Subcutaneous adipose tissue (tissue), 4 donors: ENCODE measurements around the gene INPP5A. TPM values are rescaled to one million over a fixed set of nuclear protein-coding genes. Genes with fewer than 3 reads are reported as not detected.

Experiments used
- CTCF ChIP-seq: fragments of 450-650 bp; IDR thresholded peaks from one replicate; pipeline ENCODE4 v1.5.1; 2016; ENCODE audit warnings: low read depth, mild to moderate bottlenecking, control low read depth, antibody characterized with exemption, moderate library complexity
- total RNA-seq, 4 donors: library from RNA; depleted of rRNA; stranded (reverse); fragments of >200 nt; gene quantifications; one replicate each; pipeline ENCODE4 v1.1.0, GENCODE V29; 2016

INPP5A gene
- total RNA-seq, 4 donors from 2014 or later, result 23.1 to 34.1 (median 31.6) TPM

DNA sequence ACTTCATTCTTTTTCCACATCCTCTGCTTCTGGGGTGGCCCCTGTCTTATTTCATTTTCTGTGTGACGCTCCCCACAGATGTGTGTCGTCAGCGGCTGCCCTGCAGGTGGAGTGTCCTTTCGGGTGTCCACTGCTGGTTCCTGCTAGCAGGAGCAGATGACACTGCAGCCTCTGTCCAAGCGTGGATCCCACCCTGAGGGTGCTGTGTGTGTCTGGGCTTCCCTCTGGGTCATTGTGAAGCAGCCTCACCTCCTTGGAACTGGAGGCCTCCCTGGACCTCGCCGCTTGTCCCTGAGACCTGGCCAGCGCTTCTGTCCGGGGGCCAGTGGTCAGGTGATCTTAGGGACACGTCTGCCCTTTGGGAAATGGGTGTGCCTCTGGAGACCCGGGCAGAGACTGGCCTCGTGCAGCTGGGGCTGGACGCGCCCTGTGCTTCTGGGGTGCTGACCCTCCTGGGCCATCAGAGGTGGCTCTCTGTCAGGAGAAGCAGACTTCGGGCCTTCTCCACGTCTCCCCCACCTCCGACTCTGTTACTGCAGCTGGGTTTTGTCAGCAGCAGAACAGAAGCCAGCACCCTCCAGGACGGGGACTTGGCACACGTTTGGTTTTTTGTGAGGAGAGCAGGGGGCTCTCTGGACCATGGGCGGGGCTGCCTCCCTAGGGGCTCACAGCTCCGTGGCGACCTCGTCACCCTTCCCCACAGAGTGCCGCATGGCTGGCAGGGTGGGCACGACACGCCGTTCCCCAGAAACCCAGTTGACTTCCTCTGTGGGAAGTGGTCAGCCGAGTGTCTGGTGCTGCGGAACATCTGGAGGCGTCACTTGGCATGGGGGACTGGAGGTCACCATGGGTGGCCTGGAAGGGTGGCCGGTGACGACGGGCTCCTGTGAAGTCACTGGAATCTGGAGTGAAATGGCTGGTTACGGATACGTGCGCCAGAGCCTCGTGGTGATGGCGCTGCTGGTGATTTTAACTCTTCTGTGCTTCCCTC lies 48.4 kb downstream of the INPP5A start:
- no peak for TF ChIP-seq CTCF

DNA sequence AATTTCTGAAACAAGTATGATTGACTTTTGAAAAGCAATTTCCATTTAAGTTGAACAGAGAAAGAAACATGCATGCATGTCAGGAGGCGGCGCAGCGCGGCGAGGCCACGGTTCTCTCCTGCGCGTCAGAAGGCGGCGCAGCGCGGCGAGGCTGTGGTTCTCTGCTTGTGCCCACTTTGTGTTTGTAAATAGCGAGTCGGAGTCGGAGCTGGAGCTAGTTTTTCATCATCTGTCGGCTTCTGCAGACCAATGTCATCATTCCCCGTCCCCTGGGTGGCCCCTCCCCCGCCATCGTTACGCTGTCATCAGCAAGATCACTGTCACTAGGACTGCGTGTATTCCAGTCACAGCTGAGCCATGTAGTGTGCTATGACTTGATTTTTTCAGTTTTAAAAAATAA lies 49.2 kb downstream of the INPP5A start:
- no peak for TF ChIP-seq CTCF

DNA sequence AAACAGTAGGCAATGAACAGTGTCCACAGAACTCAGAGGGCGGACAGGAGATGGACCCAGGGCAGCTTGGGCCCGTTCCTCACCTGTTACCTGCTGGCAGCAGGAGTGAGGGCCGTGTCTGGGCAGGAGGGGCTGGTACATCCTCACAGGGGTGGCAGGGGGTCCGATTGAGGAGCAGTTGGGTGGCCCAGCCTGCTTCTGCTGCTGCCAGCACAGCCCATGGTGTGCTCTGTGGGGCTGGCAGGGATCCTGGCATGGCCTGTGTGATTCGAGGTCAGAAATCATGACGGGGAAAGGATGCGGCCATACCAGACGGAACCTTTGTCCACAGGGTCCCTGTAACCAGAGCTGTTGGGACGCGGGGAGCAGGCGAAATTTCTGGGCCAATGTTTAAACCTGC lies 49.6 kb downstream of the INPP5A start:
- TF ChIP-seq CTCF, result no peak

- no peak for TF ChIP-seq CTCF
Measured at GRCh38 chr10:132588301-132589013, 50.9 kb downstream of the INPP5A start.

- no peak for TF ChIP-seq CTCF
Measured at GRCh38 chr10:132589015-132589414, 51.4 kb downstream of the INPP5A start.

DNA sequence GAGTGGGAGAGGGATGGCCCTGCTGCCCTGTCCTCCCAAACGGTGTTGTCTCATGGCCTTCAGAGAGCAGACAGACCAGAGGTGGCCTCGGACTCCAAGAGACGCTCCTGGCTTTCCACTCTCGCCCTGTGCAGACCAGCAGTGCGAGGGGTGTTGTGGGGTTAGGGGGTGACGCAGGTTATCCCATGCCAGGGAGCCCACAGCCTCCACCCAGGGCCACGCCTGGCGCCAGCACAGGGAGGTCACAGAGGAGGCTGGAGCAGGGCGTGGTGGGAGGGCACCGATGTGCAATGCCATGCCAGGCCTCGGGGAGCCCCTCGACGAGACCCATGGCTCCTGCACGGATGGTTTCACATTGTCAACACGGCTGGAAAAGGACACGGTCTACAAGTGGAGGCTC lies 52.1 kb downstream of the INPP5A start:
- no peak for TF ChIP-seq CTCF

DNA sequence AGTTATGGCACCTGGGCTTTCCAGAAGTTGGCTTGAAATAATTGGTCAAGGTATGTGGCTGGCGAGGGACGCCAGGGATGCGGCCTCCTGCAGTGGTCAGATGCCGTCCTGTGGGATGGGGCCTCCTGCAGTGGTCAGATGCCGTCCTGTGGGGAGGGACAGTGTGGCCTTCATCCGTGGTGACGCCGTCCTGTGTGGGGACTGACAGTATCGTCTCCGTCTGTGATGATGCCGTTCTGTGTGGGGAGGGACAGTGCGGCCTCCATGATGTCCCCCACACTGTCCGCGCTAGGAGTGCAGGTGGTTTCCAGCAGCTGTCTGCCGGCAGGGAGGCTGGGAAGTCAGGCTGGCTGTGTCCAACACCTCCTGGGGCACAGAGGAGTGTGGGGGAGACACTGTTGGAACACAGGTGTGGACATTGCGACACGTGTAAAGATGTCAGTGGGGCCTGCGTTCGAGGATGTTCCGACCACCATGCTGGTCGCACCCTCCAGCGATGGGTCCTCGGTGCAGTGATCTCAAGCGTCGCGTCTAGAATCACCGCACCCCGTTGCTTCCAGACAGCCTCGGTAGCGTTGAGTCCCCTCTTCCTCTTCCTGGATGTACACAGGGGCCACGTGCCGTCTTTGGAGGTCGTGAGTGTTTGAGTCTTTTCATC lies 52.6 kb downstream of the INPP5A start:
- TF ChIP-seq CTCF, result no peak
